Chondrocyte (in vitro differentiated cells): ENCODE measurements around the gene BZW2. TPM values are rescaled to one million over a fixed set of nuclear protein-coding genes. Genes with fewer than 3 reads are reported as not detected.

ENCODE experiments used
- DNase-seq: peaks from one replicate; pipeline ENCODE4 v3.0.0; 2021; ENCODE audit warnings: mixed read lengths, low spot score
- H3K27ac Mint-ChIP-seq: one replicate; pipeline ENCODE4 v1.8.0; 2021; ENCODE audit warnings: mild to moderate bottlenecking, moderate library complexity, mixed read lengths; ENCODE audit not compliant: unreplicated experiment
- H3K27me3 Mint-ChIP-seq: 2 replicates; pipeline ENCODE4 v1.8.0; 2021; ENCODE audit warnings: low read depth, mixed read lengths
- H3K36me3 Mint-ChIP-seq: 2 replicates; pipeline ENCODE4 v1.8.0; 2021; ENCODE audit warnings: low read depth, mixed read lengths
- H3K4me1 Mint-ChIP-seq: 2 replicates; pipeline ENCODE4 v1.8.0; 2021; ENCODE audit warnings: low read depth, mild to moderate bottlenecking, mixed read lengths
- H3K4me3 Mint-ChIP-seq: one replicate; pipeline ENCODE4 v1.8.0; 2021; ENCODE audit warnings: mild to moderate bottlenecking, moderate library complexity, mixed read lengths; ENCODE audit not compliant: unreplicated experiment
- H3K9me3 Mint-ChIP-seq: 2 replicates; pipeline ENCODE4 v1.8.0; 2021; ENCODE audit warnings: low read depth, mixed read lengths
- CTCF ChIP-seq: fragments of 200-600 bp; sonication (generic); IDR thresholded peaks from 2 replicates; pipeline ENCODE4 v1.5.0; 2021; ENCODE audit warnings: antibody characterized with exemption, mild to moderate bottlenecking, moderate library complexity
- total RNA-seq: library from RNA; stranded (reverse); gene quantifications from 3 replicates; pipeline ENCODE4 v1.2.1, GENCODE V29; 2021

BZW2 gene
- total RNA-seq, 1 donor from 2014 or later = 44.8 TPM

- Mint-ChIP-seq H3K27me3 (no peaks in the 10 kb centered on the region), H3K36me3 (no peaks in the 10 kb centered on the region), H3K4me3 (no peak overlapping the region), H3K27ac (no peak overlapping the region), H3K9me3 (no peaks in the 10 kb centered on the region), H3K4me1 (no peaks in the 10 kb centered on the region)
- DNase-seq = no peak
- TF ChIP-seq CTCF = no peak
These were observed 86.8 kb downstream of the BZW2 start for GRCh38 chr7:16732828-16733227.

GRCh38 chr7:16734148-16734726 lies 88.3 kb downstream of the BZW2 start:
- DNase-seq = no peak
- H3K4me3 Mint-ChIP-seq = no peak overlapping the region
- H3K27ac Mint-ChIP-seq = no peak overlapping the region
- no peaks in the 10 kb centered on the region for H3K36me3 Mint-ChIP-seq
- no peaks in the 10 kb centered on the region for H3K27me3 Mint-ChIP-seq
- H3K9me3 Mint-ChIP-seq = no peaks in the 10 kb centered on the region
- no peak for TF ChIP-seq CTCF
- H3K4me1 Mint-ChIP-seq = no peaks in the 10 kb centered on the region

- DNase-seq = no peak
- no peak for TF ChIP-seq CTCF
- H3K9me3 Mint-ChIP-seq = no peaks in the 10 kb centered on the region
- no peak overlapping the region for H3K27ac Mint-ChIP-seq
- peaks cover 1% of the 10 kb centered on the region for H3K4me1 Mint-ChIP-seq
- H3K4me3 Mint-ChIP-seq = no peak overlapping the region
- H3K27me3 Mint-ChIP-seq = no peaks in the 10 kb centered on the region
- no peaks in the 10 kb centered on the region for H3K36me3 Mint-ChIP-seq
These were observed 89.0 kb downstream of the BZW2 start for GRCh38 chr7:16735020-16735419.

- Mint-ChIP-seq H3K36me3 (no peaks in the 10 kb centered on the region), H3K27me3 (no peaks in the 10 kb centered on the region), H3K9me3 (no peaks in the 10 kb centered on the region), H3K27ac (no peak overlapping the region), H3K4me1 (peaks cover 15% of the 10 kb centered on the region), H3K4me3 (no peak overlapping the region)
- TF ChIP-seq CTCF = no peak
- DNase-seq = no peak
These were observed 92.2 kb downstream of the BZW2 start for GRCh38 chr7:16738011-16738688.

- peak overlapping the region; percentile 8 for H3K27ac Mint-ChIP-seq
- peaks cover 15% of the 10 kb centered on the region for H3K4me1 Mint-ChIP-seq
- no peaks in the 10 kb centered on the region for H3K27me3 Mint-ChIP-seq
- no peak for DNase-seq
- H3K4me3 Mint-ChIP-seq = no peak overlapping the region
- TF ChIP-seq CTCF = no peak
- no peaks in the 10 kb centered on the region for H3K9me3 Mint-ChIP-seq
- H3K36me3 Mint-ChIP-seq = no peaks in the 10 kb centered on the region
These were observed 94.1 kb downstream of the BZW2 start for GRCh38 chr7:16739863-16740622.
